ENCODE data around the gene TFAP2A. TPM values are rescaled to one million over a fixed set of nuclear protein-coding genes. Genes with fewer than 3 reads are reported as not detected.

The TFAP2A gene
- total RNA-seq, 1 experiment from 2014 or later, result 24.3 TPM

DNA sequence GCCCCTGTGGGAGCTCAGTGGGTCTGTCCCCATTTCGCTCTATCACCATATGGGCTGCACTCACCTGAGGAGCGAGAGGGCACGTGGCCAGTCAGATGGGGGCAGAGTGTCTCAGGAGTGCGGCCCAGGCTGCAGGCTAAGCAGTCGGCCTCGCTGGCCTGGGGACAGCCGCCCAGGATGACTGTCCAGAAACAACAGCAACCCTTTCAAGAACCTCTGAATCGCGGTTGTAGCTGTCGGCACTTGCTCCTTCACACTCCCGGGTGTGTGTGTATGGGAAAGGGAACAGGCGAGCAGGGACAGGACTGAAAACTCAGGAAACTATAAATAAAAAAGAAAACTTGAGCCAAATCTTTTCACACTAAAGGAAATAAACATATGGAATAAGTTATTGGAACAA lies 63.1 kb downstream of the TFAP2A start:
- ATAC-seq (no peak), DNase-seq (ENCODE audit: low read depth, low spot score) (no peak)
- Histone ChIP-seq H3K79me2 (ENCODE audit: insufficient read depth, low read length) (no peaks in the 10 kb centered on the region), H4K20me1 (ENCODE audit: insufficient read depth) (no peaks in the 10 kb centered on the region), H3K9me3 (ENCODE audit: control insufficient read depth in 1 of 2, insufficient read depth in 1 of 2, low read depth in 1 of 2, low read length in 2 of 2) (no peaks in the 10 kb centered on the region; a peak in 1 of 4 replicates), H3K27ac (ENCODE audit: low read depth, low read length) (no peak overlapping the region), H3K4me1 (ENCODE audit: control insufficient read depth in 1 of 2, insufficient read depth in 2 of 2, low read length in 2 of 2) (peaks cover 0 to 11% of the 10 kb centered on the region in 2 experiments; a peak in 2 of 4 replicates), H3K9ac (ENCODE audit: low read length) (no peak overlapping the region), H3K4me3 (replicated peaks in 1 of 2; ENCODE audit: low read depth in 1 of 2, low read length in 2 of 2) (no peak overlapping the region), H3K9me2 (ENCODE audit: insufficient read depth) (no peaks in the 10 kb centered on the region), H3K36me3 (ENCODE audit: control insufficient read depth in 1 of 2, insufficient read depth in 2 of 2, low read length in 2 of 2) (no peaks in the 10 kb centered on the region), H3K4me2 (ENCODE audit: low read length) (no peak overlapping the region), H3K27me3 (ENCODE audit: insufficient read depth, low read length) (no peaks in the 10 kb centered on the region), H2AFZ (ENCODE audit: low read depth, low read length, poor library complexity, severe bottlenecking) (no peak overlapping the region)
- ChIA-PET CTCF (no interaction called here), RAD21 (ENCODE audit: low non-redundant PET in 1 of 2, low total read pairs in 2 of 2, uncharacterized antibody in 2 of 2, unreplicated experiment in 2 of 2) (no interaction called here), POLR2A (no interaction called here)
- intact Hi-C loops (cut with micrococcal nuclease), result no loop called here
- no peak for TF ChIP-seq FOSL1 (IDR thresholded peaks at IDR 0.05; ENCODE audit: low read depth)
- BruUV-seq (replicated peaks), result no TSS peak

DNA sequence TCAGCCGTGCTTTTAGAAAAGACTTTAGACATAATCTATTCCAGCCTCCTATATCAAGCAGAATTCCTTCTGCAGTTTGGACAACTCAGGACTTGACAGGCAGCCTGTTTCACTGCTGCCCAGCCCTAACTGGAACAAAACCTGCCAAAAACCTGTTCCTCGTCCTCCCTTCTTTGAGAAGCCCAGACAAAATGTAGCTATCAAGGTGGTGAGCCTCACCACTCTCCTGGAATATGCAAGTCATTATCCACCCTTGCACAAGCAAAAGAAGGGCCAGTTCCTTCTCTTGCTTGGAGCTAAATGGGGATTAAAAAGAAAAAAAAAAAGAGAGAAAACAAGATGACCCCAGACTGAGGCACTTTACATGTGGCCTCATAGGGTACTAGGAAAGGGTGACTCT lies 64.2 kb downstream of the TFAP2A start:
- Histone ChIP-seq H3K9me2 (ENCODE audit: insufficient read depth) (no peaks in the 10 kb centered on the region), H4K20me1 (ENCODE audit: insufficient read depth) (no peaks in the 10 kb centered on the region), H3K4me1 (ENCODE audit: control insufficient read depth in 1 of 2, insufficient read depth in 2 of 2, low read length in 2 of 2) (peaks cover 0 to 11% of the 10 kb centered on the region in 2 experiments; a peak in 2 of 4 replicates), H3K79me2 (ENCODE audit: insufficient read depth, low read length) (no peaks in the 10 kb centered on the region), H3K9me3 (ENCODE audit: control insufficient read depth in 1 of 2, insufficient read depth in 1 of 2, low read depth in 1 of 2, low read length in 2 of 2) (no peaks in the 10 kb centered on the region; a peak in 1 of 4 replicates), H3K27me3 (ENCODE audit: insufficient read depth, low read length) (no peaks in the 10 kb centered on the region), H3K4me2 (ENCODE audit: low read length) (no peak overlapping the region), H3K9ac (ENCODE audit: low read length) (no peak overlapping the region), H3K27ac (ENCODE audit: low read depth, low read length) (no peak overlapping the region), H2AFZ (ENCODE audit: low read depth, low read length, poor library complexity, severe bottlenecking) (no peak overlapping the region), H3K4me3 (replicated peaks in 1 of 2; ENCODE audit: low read depth in 1 of 2, low read length in 2 of 2) (no peak overlapping the region), H3K36me3 (ENCODE audit: control insufficient read depth in 1 of 2, insufficient read depth in 2 of 2, low read length in 2 of 2) (no peaks in the 10 kb centered on the region)
- POLR2A ChIA-PET, result no interaction called here
- RAD21 ChIA-PET (ENCODE audit: low non-redundant PET in 1 of 2, low total read pairs in 2 of 2, uncharacterized antibody in 2 of 2, unreplicated experiment in 2 of 2), result no interaction called here
- DNase-seq (ENCODE audit: low read depth, low spot score), result no peak
- intact Hi-C loops (cut with micrococcal nuclease), result no loop called here
- no TSS peak for BruUV-seq (replicated peaks)
- CTCF ChIA-PET, result no interaction called here
- no peak for TF ChIP-seq JUND (IDR thresholded peaks at IDR 0.05)
- no peak for TF ChIP-seq ZNF274 (IDR thresholded peaks at IDR 0.05; ENCODE audit: low read depth, low read length)
- TF ChIP-seq CBX3 (IDR thresholded peaks at IDR 0.05; ENCODE audit: low read depth), result no peak
- TF ChIP-seq POLR2A (IDR thresholded peaks at IDR 0.05; ENCODE audit: borderline replicate concordance, extremely low read depth, insufficient read depth, insufficient read length), result no peak
- TF ChIP-seq, protein P1, sequence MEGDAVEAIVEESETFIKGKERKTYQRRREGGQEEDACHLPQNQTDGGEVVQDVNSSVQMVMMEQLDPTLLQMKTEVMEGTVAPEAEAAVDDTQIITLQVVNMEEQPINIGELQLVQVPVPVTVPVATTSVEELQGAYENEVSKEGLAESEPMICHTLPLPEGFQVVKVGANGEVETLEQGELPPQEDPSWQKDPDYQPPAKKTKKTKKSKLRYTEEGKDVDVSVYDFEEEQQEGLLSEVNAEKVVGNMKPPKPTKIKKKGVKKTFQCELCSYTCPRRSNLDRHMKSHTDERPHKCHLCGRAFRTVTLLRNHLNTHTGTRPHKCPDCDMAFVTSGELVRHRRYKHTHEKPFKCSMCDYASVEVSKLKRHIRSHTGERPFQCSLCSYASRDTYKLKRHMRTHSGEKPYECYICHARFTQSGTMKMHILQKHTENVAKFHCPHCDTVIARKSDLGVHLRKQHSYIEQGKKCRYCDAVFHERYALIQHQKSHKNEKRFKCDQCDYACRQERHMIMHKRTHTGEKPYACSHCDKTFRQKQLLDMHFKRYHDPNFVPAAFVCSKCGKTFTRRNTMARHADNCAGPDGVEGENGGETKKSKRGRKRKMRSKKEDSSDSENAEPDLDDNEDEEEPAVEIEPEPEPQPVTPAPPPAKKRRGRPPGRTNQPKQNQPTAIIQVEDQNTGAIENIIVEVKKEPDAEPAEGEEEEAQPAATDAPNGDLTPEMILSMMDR (IDR thresholded peaks at IDR 0.05 in 2 of 3, conservative IDR thresholded peaks at IDR 0.05 in 1 of 3; ENCODE audit: borderline replicate concordance in 1 of 3, insufficient read depth in 1 of 3, low read depth in 2 of 3, low read length in 2 of 3), result no peak
- TF ChIP-seq ZFX (IDR thresholded peaks at IDR 0.05), result no peak
- TF ChIP-seq SRF (IDR thresholded peaks at IDR 0.05; ENCODE audit: low read depth), result no peak
- no peak for TF ChIP-seq SP1 (IDR thresholded peaks at IDR 0.05; ENCODE audit: low read depth)
- no peak for TF ChIP-seq REST (IDR thresholded peaks at IDR 0.05; ENCODE audit: low read depth)
- no peak for TF ChIP-seq SIN3A (IDR thresholded peaks at IDR 0.05; ENCODE audit: low read depth)
- TF ChIP-seq, protein P2, sequence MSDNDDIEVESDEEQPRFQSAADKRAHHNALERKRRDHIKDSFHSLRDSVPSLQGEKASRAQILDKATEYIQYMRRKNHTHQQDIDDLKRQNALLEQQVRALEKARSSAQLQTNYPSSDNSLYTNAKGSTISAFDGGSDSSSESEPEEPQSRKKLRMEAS (IDR thresholded peaks at IDR 0.05), result no peak
- TF ChIP-seq POLR2AphosphoS5 (IDR thresholded peaks at IDR 0.05; ENCODE audit: low read depth, low read length), result no peak
- TF ChIP-seq, protein P3, sequence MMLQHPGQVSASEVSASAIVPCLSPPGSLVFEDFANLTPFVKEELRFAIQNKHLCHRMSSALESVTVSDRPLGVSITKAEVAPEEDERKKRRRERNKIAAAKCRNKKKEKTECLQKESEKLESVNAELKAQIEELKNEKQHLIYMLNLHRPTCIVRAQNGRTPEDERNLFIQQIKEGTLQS (IDR thresholded peaks at IDR 0.05), result no peak
- TF ChIP-seq FOSL1 (IDR thresholded peaks at IDR 0.05; ENCODE audit: low read depth), result no peak
- TF ChIP-seq ELF1 (IDR thresholded peaks at IDR 0.05; ENCODE audit: borderline replicate concordance, low read depth), result no peak
- ATAC-seq, result no peak
